A549 (cell line): ENCODE results near the gene KIRREL1.

Experiments used
- CEBPB ChIP-seq, 2 experiments: fragments of >200 bp in 1 of 2; sonication (Bioruptor Twin) in 1 of 2; formaldehyde crosslinking in 1 of 2; IDR thresholded peaks; 2 replicates each; pipeline ENCODE4 v1.6.1; 2012 to 2016
- CTCF ChIP-seq: fragments of >200 bp; sonication (Bioruptor Twin); formaldehyde crosslinking; IDR thresholded peaks from 3 replicates; pipeline ENCODE4 v1.5.1; 2016
- EP300 ChIP-seq, 2 experiments: fragments of >200 bp; sonication (Bioruptor Twin); formaldehyde crosslinking; IDR thresholded peaks; 2 replicates in 1 of 2; 3 replicates in 1 of 2; pipeline ENCODE4 v1.6.1; 2016 to 2017
- ESRRA ChIP-seq: fragments of 150-350 bp; IDR thresholded peaks from 2 replicates; pipeline ENCODE4 v1.6.1; 2014; ENCODE audit warnings: mild to moderate bottlenecking, low read length, borderline replicate concordance
- JUN ChIP-seq, 2 experiments: fragments of >200 bp; sonication (Bioruptor Twin); formaldehyde crosslinking; IDR thresholded peaks; 2 replicates in 1 of 2; 3 replicates in 1 of 2; pipeline ENCODE4 v1.6.1; 2016 to 2017
- MAFK ChIP-seq: fragments of 450-650 bp; IDR thresholded peaks from 2 replicates; pipeline ENCODE4 v1.6.1; 2014; ENCODE audit not compliant: partially characterized antibody
- MAZ ChIP-seq: fragments of 150-350 bp; IDR thresholded peaks from 2 replicates; pipeline ENCODE4 v1.6.1; 2014; ENCODE audit warnings: antibody characterized with exemption, low read depth, low read length, borderline replicate concordance
- MYC ChIP-seq: IDR thresholded peaks from 2 replicates; pipeline ENCODE4 v1.6.1; 2012; ENCODE audit warnings: mild to moderate bottlenecking, inconsistent platforms, low read length, improper control_type of control experiment, borderline replicate concordance
- POLR2A ChIP-seq: IDR thresholded peaks from 2 replicates; pipeline ENCODE4 v1.6.1; 2012; ENCODE audit warnings: mild to moderate bottlenecking, low read length
- RCOR1 ChIP-seq: fragments of 150-350 bp; IDR thresholded peaks from 2 replicates; pipeline ENCODE4 v1.6.1; 2014; ENCODE audit warnings: antibody characterized with exemption, low read length, low read depth
- RFX5 ChIP-seq: fragments of 450-650 bp; IDR thresholded peaks from 2 replicates; pipeline ENCODE4 v1.7.1; 2014; ENCODE audit warnings: antibody characterized with exemption, mild to moderate bottlenecking, moderate library complexity
- SREBF2 ChIP-seq: fragments of 450-650 bp; IDR thresholded peaks from 2 replicates; pipeline ENCODE4 v1.6.1; 2014; ENCODE audit warnings: mild to moderate bottlenecking, moderate library complexity
- TF ChIP-seq, protein P1 (sequence below): fragments of 250-450 bp; sonication (Bioruptor Pico); IDR thresholded peaks from 2 replicates; pipeline ENCODE4 v1.5.0; 2020; ENCODE audit warnings: low read depth, mild to moderate bottlenecking, moderate library complexity
- TF ChIP-seq, protein P2 (sequence below): fragments of 200-600 bp; sonication (generic); IDR thresholded peaks from 2 replicates; pipeline ENCODE4 v1.6.1; 2016; ENCODE audit warnings: antibody characterized with exemption, mild to moderate bottlenecking, moderate library complexity

DNA sequence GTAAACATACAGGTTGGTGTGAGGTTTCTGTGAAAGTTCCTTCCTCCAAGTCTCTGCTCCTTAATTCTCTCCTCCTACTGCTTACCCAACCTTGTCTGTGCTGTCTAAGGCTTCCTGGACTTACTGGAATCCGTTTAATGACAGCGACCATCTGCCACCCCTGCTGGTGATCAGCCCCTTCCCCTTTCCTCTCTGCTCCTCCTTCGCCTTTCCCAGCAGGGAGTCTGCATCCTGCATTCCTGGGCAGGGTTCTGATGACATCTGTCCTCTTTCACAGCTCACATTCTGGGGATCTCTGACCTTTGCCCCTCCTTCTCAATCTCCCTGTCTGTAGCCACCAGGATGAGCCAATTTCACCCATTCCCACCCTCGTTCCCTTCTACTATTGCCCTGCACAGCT, 66.5 kb downstream of the KIRREL1 start:
- TF ChIP-seq CTCF (no peak), POLR2A (no peak), MAFK (no peak), MAZ (no peak), EP300 (IDR thresholded peaks at IDR 0.05) (no peak), ESRRA (no peak), JUN (IDR thresholded peaks at IDR 0.05) (no peak), MYC (no peak), CEBPB (IDR thresholded peaks at IDR 0.05) (no peak), RCOR1 (no peak), SREBF2 (no peak), RFX5 (no peak)
- TF ChIP-seq, protein P1, sequence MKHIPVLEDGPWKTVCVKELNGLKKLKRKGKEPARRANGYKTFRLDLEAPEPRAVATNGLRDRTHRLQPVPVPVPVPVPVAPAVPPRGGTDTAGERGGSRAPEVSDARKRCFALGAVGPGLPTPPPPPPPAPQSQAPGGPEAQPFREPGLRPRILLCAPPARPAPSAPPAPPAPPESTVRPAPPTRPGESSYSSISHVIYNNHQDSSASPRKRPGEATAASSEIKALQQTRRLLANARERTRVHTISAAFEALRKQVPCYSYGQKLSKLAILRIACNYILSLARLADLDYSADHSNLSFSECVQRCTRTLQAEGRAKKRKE (CRISPR knock-in tag), result no peak
- TF ChIP-seq, protein P2, sequence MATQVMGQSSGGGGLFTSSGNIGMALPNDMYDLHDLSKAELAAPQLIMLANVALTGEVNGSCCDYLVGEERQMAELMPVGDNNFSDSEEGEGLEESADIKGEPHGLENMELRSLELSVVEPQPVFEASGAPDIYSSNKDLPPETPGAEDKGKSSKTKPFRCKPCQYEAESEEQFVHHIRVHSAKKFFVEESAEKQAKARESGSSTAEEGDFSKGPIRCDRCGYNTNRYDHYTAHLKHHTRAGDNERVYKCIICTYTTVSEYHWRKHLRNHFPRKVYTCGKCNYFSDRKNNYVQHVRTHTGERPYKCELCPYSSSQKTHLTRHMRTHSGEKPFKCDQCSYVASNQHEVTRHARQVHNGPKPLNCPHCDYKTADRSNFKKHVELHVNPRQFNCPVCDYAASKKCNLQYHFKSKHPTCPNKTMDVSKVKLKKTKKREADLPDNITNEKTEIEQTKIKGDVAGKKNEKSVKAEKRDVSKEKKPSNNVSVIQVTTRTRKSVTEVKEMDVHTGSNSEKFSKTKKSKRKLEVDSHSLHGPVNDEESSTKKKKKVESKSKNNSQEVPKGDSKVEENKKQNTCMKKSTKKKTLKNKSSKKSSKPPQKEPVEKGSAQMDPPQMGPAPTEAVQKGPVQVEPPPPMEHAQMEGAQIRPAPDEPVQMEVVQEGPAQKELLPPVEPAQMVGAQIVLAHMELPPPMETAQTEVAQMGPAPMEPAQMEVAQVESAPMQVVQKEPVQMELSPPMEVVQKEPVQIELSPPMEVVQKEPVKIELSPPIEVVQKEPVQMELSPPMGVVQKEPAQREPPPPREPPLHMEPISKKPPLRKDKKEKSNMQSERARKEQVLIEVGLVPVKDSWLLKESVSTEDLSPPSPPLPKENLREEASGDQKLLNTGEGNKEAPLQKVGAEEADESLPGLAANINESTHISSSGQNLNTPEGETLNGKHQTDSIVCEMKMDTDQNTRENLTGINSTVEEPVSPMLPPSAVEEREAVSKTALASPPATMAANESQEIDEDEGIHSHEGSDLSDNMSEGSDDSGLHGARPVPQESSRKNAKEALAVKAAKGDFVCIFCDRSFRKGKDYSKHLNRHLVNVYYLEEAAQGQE, result no peak
